Activated CD4-positive, CD25-positive, alpha-beta regulatory T cell (primary cell): Measurements from ENCODE around the gene RASAL2.
"Not testable (repeated sequence)": the region's sequence is repeated elsewhere in the genome, so short reads cannot be mapped to it uniquely, and the experiment has no call there.

Source experiments
- DNase-seq, 4 experiments: peaks; one replicate each; lab custom pipeline; 2025; lab: John Stamatoyannopoulos, UW

The RASAL2 gene

DNA sequence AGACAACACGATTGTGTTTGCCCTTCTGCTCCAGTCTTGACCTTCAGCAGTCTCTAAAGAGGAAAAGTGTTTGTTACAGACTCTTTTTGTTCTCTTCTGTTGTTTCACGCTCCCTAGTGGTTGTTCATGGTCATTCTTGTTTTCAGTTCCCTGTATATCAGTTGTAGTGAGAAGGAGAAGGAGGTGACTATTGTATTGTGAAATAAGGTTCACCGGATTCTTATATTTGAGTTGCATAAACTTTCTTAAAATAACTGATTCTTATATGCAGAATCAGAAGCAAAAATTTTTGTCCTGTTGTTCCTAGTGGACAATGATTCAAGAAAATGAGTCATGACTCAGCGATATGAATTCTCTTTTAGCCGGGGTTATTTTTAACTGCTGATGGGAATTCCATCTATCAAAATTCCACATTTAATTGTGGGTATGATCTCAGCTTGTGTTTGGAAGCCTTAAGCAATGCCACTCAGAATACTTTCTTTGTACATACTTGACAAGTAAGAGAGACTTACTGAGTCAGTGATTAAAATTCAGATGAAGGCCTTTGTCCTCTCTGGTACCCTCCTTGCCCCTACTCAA is 250.7 kb downstream of the RASAL2 start:
- no peak for DNase-seq

DNA sequence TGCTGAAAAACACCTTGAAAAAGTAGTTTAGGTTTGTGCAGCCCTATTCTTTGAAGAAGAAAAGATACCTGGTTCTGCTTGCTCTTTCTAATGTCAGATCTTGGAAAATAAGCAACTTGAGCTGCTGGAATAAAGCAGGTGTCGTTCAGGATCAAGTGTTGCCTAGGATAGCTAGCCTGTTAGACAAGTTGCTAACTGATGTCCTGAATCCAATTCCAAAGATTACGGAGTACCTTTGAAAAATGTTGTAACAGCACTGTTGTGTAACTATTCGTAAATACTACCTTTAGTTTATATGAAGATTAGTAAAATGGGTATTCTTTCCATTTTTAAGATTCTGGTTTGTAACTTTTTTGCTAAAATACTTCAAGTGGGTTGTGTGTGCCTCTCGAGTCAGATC is 251.3 kb downstream of the RASAL2 start:
- DNase-seq, result no peak

DNA sequence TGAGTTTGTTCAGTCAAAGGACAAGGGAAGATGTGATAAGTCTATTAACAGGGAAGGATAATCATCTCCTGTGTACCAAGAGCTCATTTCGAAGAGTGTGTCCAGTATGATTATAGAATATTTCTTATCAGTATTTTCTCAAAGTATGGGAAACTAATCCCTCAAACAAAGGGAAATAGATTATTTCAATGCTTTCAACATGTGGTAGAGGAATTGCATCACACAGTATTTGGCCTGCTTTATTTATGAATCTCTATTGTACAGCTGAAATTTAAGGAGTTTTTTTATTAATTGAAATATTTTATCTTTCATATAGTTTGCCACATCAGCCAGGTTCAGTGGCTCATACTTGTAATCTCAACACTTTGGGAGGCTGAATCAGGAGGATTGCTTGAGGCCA is 251.9 kb downstream of the RASAL2 start:
- no peak for DNase-seq

DNA sequence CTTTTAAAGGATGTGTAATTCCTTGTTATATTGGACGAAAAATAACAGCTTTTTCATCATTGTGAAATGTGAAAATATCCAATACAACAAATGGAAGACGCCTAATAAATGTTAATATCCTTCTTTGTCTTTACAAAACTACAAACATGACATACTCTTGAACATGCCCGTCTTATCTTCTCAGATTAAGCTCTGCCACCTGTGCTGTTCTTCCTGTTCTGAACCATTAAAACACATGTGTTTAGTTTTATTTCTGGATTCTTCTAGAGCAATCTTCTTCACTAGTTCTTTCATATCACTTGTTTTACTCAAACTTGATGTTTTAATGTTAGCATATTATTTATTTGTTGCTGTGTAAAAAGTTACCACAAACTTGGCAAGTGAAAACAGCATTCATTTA is 255.9 kb downstream of the RASAL2 start:
- no peak for DNase-seq

DNA sequence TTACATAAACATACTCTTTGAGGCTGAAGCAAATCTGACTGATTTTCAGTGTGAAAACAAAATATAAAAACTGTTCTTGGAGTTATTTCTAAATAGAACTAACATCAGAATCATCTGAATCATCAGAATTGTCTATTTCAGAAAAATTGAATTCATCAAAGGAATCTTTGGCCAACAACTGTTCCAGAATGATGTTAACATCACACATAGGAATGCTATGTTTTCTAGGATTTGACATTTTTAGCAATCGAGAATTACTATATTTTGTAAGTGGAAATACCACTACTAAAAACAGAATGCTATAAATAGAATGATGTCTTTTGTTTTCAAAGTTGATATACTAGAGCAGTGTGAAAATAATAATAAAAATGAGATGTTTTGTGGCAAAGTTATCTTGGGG is 258.0 kb downstream of the RASAL2 start:
- DNase-seq, result not testable (repeated sequence)

DNA sequence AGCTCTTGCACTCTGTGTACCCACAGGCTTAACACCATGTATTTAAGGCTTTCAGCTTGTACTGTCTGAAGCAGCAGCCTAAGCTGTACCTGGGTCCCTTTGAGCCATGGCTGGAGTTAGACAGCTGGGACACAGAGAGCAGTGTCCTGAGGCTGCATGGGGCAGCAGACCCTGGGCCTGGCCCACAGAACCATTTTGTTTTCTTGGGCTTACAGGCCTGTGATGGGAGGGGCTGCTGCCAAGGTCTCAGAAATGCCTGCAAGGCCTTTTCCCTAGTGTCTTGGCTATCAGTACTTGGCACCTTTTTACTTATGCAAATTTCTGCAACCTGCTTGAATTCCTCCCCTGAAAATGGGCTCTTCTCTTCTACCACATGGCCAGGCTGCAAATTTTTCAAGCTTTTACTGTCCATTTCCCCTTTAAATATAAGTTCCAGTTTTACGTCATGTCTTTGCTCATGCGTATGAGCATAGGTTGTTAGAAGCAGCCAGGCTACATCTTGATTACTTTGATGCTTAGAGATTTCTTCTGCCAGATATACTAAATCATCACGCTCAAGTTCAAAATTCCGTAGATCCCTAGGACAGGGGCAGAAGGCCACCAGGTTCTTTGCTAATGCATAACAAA is 259.0 kb downstream of the RASAL2 start:
- no peak for DNase-seq

DNA sequence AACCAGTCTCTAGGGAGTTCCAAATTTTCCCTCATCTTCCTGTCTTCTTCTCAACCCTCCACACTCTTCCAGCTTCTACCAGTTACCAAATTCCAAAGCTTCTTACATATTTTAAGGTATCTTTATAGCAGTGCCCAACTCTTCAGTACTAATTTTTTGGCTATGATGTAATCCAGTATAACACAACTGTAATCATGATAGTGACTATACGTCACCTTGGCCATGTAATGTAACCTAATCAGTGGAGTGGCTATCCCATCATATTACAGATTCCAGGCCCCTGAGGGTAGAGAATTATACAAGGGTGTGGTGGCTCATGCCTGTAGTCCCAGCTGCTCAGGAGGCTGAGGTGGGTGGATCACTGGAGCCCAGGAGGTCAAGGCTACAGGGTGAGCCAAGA is 259.6 kb downstream of the RASAL2 start:
- DNase-seq, result no peak

DNA sequence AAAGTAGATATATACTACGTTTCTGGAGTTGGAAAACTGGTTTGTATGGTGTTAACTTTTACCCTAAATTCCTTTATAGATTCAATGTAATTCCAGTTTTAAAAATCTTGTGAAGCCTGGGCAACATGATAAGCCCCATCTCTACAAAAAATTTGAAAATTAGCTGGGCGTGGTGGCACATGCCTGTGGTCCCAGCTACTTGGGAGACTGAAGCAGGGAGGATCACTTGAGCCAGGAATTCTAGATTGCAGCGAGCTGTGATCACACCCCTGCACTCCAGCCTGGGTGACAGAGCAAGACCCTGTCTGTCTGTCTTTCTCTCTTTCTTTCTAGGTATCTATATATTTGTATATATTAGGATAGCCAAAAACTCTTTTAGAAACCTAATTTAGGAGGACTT is 260.9 kb downstream of the RASAL2 start:
- DNase-seq, result no peak

DNA sequence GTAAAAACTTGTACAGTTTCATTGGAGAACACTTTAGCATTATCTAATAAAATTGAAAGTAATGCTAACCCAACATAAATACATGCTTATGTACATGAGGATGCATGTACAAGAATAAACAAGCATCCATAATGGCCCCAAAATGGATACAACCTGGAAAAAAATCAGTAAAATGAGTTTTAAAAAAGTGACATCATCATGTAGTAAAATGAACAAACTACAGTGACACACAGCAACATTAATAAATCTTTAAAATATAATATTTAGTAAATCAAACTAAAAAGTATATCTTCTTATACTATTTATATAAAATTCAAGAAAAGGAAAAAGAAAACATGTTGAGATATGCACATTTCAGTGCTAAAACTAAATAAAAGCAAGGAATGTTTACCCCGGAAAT is 262.4 kb downstream of the RASAL2 start:
- no peak for DNase-seq

DNA sequence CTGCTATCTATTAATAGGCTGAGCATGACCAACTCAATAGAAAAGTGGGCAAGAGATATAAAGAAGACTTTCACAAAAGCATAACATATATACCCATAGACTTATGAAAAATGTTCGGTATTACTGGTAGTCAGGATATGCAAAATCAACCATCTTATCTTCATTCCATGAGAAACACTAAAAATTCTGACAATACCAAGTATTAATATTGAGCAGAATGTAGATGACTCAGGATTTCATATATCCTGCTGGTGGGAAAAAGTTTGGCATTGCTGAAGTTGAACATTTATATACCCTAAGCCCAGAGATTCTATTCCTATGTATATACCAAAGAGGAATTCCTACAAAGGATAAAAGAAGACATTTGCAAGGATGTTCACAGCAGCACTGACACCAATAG is 264.6 kb downstream of the RASAL2 start:
- no peak for DNase-seq

DNA sequence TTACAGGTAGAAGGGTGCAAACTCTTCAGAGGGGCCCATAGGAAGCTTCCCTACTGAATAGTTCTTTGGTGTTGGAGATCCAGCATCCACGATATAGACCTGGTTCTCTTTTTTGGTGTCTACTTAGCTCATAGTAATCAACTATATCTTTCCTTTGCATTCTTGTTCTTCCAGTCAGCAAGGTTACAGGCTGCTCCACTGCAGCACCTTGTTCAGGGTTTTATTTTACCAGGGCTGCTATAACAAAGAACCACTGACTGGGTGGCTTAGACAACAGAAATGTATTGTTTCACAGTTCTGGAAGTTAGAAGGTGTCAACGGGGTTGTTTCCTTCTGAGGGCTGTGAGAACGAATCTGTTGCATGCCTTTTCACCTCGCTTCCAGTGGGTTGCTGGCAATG is 266.5 kb downstream of the RASAL2 start:
- no peak for DNase-seq

DNA sequence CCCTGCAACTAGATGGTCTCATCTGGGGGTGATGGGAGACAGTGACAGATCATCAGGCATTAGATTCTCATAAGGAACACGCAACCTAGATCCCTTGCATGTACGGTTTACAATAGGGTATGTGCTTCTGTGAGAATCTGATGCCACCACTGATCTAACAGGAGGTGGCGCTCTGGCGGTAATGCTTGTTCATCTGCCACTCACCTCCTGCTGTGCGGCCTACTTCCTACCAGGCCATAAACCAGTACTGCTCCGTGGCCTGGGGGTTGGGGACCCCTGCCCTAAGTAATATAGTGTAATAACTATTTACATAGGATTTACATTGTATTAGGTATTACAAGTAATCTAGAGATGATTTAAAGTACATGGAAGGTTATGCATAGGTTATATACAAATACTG is 267.9 kb downstream of the RASAL2 start:
- no peak for DNase-seq

DNA sequence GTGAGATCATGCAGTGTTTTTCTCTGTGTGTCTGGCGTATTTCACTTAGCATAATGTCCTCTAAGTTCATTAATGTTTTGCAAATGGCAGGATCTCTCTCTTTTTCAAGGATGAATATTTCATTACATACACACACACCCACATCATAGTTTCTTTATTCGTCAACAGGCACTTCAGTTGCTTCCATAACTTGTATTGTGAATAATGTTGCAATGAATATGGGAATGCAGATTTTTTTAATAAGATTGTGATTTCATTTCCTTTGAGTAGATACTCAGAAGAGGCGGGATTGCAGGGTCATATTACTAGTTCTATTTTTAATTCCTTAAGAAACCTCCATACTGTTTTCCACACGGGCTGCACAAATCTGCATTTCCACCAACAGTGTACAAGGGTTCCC is 268.8 kb downstream of the RASAL2 start:
- no peak for DNase-seq

DNA sequence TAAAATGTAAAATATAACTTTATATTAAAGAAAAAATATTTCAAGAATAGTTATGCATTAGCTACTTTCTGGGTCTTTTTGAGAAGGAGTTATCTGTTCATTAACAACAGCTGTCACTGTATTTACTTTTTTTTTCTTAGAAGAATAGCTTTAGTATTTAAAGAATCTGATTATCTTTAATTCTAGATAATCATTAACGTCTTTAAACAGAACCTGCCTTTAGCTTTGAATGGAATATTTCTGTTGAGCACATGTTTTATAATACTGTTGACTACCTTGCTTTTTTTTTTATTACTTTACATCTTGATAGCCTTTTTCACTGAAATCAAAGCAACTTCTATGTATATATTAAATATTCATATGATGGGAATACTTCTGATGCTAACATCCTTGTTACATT is 270.9 kb downstream of the RASAL2 start:
- no peak for DNase-seq

DNA sequence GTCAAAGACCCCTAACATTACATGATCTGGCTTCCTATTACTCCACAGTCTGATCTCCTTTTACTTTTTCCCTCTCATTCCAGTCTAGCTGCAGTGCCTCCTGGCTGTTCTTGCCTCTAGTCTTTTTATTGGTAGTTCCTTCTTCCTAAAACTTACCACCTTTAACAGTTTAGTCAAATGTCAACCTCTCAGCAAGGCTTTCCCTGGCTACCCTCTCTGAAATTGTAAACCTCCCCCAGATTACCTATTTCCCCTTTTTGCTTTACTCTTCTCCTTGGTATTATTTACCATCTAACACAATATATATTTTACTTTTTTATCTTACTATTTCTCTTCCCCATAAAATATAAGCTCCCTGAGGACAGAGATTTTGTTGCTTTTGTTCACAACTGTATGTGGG is 273.2 kb downstream of the RASAL2 start:
- DNase-seq, result no peak

DNA sequence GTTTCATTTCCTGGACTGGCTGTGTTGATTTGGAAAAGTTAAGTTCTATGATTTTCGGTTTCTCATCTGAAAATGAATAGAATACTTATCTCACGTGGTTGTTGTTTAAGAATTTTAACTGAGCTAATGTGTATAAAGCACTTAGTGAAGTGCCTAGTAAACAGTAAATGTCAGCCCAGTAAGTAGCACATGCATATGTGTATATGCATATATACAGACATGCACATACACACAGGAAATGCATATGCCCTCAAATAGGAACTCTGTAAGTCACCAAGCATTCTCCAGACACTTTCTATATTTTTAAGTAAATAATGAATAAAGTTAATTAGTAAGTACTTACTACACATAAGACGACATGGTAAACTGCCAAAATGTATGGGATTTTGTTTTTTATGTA is 274.3 kb downstream of the RASAL2 start:
- no peak for DNase-seq

DNA sequence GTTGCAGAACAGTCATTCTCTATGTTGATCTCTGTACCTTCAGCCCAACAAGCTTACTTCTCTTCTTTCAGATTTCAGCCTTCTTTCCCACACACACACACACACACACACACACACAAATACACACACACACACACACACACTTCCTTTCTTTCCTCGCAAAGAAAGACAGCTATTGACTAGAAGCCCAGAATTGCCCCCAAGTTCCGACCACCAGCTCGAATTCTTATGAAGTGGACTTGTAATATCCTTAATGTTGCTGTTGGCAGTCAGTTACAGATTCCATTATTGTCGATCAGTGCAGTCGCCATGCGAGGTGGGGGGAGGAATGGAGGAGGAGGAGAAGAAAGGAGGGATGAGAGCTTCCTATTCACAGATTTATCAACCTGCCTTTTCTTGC is 277.3 kb downstream of the RASAL2 start:
- no peak for DNase-seq

DNA sequence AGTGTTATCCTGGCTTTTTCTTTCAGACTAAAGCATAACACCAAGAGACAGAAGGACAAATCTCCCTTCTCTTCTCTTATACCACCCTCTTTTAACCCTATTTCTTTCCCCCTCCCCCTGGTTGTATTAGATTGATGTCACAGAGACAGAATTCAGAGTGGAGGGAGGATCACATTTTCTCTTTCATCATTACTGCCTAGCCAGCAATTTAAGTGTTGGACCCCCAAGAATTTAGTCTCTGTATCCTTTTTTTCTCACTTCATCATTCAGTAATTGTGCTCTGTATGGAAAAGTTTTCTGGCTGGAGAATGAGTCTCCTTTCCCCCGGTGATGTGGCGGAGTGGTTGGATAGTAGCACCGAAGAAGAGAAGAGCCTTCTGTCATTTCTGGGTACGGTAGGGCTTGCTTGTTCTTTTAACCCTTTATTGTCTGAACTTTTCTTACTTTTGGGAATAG is 278.1 kb downstream of the RASAL2 start:
- no peak for DNase-seq

DNA sequence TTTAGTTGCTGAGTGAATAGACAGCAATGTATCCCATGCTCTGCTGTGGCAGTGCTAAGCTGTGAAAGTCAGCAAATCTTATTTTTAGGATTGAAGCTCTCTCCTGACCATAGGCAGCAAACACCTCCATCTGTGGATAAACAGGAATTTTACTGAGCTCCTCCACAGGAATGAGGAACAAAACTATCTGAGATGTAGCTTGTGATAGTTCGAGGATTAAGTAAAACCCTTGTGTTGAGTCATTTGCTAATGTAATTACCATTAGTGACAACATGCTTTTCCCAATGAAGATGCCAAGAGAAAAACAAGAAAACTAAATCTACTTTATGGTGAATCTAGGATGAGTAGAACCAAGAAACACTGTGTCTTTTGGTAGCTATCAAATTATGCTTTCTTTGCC is 280.1 kb downstream of the RASAL2 start:
- DNase-seq, result no peak

DNA sequence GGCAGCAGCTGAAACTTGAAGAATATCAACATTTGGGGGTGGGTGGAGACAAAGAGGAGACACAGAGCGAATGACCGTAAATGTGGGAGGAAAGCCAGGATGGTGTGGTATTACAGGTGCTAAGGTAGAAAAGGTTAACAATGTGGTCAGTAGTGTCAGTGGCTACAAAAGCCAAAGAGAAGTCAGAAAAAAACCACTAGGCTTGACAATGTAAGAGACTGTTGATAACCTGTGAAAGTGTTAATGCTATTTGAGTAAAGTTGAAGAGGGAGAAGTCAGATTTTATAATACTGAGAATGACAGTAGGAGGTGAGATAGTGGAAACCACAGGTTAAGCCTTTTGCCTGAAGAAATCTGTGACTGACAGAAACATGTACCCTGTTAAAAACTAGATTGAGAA is 282.1 kb downstream of the RASAL2 start:
- DNase-seq, result no peak

DNA sequence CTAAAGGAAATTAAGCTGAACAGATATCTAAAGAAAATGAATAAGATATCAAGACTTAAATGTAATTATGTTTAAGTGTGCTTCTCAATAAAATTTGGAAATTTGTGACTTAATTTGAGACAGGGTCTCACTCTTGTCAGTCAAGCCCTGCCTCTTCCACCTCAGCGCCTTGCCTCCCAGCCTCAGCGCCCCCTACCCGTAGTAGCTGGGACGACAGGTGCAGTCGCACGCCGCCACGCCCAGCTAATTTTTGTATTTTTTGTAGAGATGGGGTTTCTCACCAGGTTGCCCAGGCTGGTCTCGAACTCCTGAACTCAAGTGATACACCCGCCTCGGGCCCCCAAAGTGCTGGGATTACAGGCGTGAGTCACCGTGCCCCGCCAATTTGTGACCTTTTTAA is 285.9 kb downstream of the RASAL2 start:
- DNase-seq, result no peak

DNA sequence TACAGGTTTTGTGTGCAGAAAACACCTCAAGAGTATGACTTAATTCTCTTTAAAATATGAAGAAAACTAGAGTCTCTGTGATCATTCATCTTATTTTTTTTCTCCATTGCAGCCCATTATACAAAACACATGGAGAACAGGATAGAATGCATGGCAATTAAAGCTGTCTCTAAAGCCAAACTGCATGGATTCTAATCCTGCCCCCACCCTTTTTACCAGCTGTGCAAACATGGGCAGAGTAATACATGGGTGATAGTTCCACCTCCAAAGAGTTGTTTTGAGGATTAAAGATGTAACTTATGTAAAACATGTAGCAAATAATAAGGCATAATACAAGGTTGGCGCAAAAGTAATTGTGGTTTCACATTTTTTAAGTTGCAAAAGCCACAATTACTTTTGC is 288.5 kb downstream of the RASAL2 start:
- DNase-seq, result no peak

DNA sequence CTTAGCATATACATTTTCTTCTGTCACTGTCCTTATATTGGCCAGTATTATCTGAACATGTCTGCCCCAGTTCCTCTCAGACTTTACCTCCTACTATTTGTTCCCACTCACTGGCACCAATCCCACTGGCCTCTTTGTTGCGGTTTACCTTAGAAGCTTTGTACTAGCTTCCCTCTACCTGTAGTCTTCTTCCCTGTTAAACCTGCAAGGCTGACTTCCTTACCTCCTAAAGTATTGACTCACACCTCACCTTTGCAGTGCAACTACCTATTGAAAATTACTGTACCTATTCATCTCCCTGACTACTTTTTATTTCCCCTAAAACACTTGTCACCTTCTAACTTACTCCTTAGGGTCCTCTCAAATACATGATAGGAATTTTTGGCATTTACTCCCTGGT is 291.8 kb downstream of the RASAL2 start:
- DNase-seq, result no peak

DNA sequence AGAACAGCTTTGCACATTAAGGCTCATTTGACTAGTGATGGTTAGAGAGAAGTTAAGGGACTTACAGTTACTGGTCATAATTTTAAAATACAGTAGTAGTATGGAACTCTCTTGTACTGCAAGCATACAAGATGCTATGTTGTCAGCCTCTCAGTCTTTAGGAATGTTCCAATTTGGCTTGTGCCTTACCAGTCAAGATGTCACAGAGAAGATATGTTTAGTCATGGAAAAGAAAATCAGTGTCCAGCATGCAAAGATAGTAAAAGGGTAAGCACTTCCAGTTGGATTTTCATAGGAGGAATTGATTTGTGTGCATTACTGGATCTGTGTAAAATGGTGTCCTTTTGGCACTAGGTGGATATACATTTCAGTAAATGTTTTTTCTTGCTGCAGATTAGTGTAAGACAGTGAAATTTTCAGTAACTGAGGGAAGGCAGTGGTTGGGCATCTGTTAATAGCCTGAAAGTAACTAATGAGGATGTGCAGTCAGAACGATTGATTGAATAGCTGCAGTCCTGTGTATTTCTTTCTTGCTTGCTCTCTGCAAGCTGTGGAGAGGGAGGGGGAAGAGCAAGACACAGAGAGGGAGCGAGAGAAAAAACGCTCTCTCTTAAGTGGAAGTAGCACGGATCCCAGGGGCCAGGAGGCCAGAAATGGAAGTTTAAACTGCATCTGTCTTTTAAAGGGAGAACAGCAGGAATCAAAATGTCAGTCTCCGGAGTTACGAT is 294.7 kb downstream of the RASAL2 start:
- DNase-seq, result no peak
